Measurements from ENCODE around the gene IQCN.

DNA sequence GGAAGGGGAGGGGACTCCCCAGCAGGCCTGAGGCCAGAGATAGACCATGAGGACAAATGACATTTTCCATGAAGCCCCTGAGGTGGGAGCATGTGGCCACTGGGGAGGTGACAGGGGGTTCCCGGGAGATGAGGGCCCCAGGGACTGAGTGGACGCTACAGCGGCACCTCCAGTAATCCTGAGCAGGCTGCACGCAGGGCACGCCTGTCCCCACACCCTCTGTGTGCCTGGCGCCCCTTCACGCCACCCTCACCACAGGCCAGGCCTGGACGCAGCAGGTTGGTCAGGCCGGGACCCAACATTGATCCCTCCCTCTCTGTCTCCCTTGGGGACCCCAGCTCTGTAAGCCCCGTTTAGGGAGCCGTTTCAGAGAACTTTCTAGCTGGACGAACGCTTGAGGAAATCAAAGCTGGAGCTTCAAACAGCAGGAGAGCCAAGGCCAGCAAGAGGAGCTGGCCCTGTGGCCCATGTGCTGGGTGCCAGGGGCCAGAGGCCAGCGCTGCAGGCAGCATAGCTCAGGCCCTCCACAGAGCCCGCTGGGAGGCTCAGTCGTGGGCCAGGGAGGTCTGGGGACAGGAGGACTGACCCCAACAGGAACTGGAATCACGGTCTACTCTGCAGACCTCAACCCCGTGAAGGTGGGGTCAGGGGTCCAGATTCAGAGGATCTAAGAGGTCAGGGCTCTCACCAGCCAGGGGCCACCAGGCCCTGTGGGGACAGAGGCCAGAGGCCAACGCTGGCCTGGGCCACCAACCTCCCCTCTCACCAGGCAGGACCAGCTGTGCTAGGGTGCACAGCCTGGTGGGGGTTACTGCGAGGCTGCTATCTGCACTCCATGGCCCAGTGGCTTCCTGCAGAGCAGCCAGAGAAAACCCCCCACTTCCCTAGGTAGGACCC is 34.0 kb upstream of the IQCN start:
- TF ChIP-seq POLR2A (IDR thresholded peaks at IDR 0.05) (no peak), CTCF (IDR thresholded peaks at IDR 0.05) (no peak)

Data from sigmoid colon (tissue), 3 donors.